Mesothelial cell of epicardium (in vitro differentiated cells): ENCODE data around the gene RTP5. TPM values are rescaled to one million over a fixed set of nuclear protein-coding genes. Genes with fewer than 3 reads are reported as not detected.
A peak's percentile ranks its signal among the peaks of the same experiment; 100 is the strongest.

Experiments used
- DNase-seq, 2 experiments: peaks; one replicate each; pipeline ENCODE4 v3.0.0; 2021; ENCODE audit warnings: low spot score in 2 of 2; ENCODE audit not compliant: unreplicated experiment in 2 of 2
- H3K27ac Mint-ChIP-seq: 2 replicates; pipeline ENCODE4 v1.8.0; 2021; ENCODE audit warnings: mixed read lengths
- H3K27me3 Mint-ChIP-seq: 2 replicates; pipeline ENCODE4 v1.8.0; 2021; ENCODE audit warnings: low read depth, mixed read lengths
- H3K36me3 Mint-ChIP-seq: 2 replicates; pipeline ENCODE4 v1.8.0; 2021; ENCODE audit warnings: mixed read lengths
- H3K4me1 Mint-ChIP-seq: 2 replicates; pipeline ENCODE4 v1.8.0; 2021; ENCODE audit warnings: mixed read lengths
- H3K4me3 Mint-ChIP-seq: 2 replicates; pipeline ENCODE4 v1.8.0; 2021; ENCODE audit warnings: mild to moderate bottlenecking, moderate library complexity, mixed read lengths
- H3K9me3 Mint-ChIP-seq: 2 replicates; pipeline ENCODE4 v1.8.0; 2021; ENCODE audit warnings: mixed read lengths
- CTCF ChIP-seq: fragments of 200-600 bp; sonication (generic); IDR thresholded peaks from one replicate; pipeline ENCODE4 v1.5.0; 2021; ENCODE audit warnings: antibody characterized with exemption; ENCODE audit not compliant: unreplicated experiment
- total RNA-seq: library from RNA; stranded (reverse); gene quantifications from 3 replicates; pipeline ENCODE4 v1.2.1, GENCODE V29; 2021

RTP5 gene
- total RNA-seq, 1 donor from 2014 or later: not detected

DNA sequence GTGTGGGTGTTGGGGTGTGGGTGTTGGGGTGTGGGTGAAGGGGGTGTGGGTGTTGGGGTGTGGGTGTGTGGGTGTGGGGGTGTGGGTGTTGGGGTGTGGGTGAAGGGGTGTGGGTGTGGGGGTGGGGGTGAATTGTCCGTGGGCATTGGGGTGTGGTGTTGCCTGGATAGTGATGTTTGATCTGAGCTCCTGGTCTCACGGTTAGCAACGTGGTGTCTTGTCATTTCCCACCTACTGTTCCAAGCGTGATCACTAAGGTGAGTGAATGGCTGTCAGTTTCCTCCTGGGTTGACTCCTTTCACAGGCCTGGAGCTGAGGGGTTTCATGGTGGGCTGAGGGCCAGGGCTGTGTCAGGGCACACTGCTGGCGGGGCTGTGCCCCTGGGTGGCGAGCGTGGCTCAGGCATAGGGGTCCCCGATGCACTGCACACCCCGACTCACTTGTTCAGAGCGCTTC lies 27.2 kb downstream of the RTP5 start:
- Mint-ChIP-seq H3K27ac (no peak overlapping the region), H3K9me3 (no peaks in the 10 kb centered on the region), H3K27me3 (no peaks in the 10 kb centered on the region), H3K4me1 (peaks cover 24% of the 10 kb centered on the region), H3K4me3 (no peak overlapping the region), H3K36me3 (no peaks in the 10 kb centered on the region)
- DNase-seq: peak in 1 of 2 experiments; percentile 34
- TF ChIP-seq CTCF: no peak

DNA sequence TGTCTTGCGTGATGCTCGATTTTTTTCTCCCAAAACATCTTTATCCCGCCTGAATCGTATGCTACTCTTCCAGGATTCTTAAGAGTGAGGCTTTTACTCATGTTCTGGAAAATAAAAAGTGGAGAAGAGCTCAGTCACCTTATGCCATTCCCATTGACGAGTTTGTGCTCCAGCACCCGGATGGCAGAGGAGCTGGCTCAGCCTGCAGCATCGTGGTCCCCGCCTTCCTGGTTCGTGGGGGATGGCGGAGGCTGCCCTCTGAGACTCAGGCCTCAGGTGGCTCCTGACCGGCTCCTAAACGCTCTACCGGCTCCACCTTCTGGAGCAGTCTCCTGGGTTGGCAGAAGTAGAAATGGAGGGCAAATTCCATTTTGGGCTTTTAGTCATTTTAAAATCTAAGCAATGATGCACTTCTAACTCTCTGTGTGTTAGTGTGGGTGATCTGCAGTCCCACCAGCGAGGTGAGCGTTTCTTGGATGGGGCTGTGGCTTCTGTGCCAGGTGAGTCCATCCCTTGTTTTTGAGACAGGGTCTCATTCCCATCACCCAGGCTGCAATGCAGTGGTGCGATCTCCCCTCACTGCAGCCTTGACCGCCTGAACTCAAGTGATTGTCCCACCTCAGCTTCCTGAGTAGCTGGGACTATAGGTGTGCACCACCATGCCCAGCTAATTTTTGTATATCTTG lies 27.8 kb downstream of the RTP5 start:
- DNase-seq: peak in 1 of 2 experiments; percentile 13
- no peaks in the 10 kb centered on the region for H3K36me3 Mint-ChIP-seq
- no peak for TF ChIP-seq CTCF
- no peak overlapping the region for H3K27ac Mint-ChIP-seq
- no peaks in the 10 kb centered on the region for H3K9me3 Mint-ChIP-seq
- H3K27me3 Mint-ChIP-seq: no peaks in the 10 kb centered on the region
- H3K4me3 Mint-ChIP-seq: no peak overlapping the region
- H3K4me1 Mint-ChIP-seq: peaks cover 24% of the 10 kb centered on the region

DNA sequence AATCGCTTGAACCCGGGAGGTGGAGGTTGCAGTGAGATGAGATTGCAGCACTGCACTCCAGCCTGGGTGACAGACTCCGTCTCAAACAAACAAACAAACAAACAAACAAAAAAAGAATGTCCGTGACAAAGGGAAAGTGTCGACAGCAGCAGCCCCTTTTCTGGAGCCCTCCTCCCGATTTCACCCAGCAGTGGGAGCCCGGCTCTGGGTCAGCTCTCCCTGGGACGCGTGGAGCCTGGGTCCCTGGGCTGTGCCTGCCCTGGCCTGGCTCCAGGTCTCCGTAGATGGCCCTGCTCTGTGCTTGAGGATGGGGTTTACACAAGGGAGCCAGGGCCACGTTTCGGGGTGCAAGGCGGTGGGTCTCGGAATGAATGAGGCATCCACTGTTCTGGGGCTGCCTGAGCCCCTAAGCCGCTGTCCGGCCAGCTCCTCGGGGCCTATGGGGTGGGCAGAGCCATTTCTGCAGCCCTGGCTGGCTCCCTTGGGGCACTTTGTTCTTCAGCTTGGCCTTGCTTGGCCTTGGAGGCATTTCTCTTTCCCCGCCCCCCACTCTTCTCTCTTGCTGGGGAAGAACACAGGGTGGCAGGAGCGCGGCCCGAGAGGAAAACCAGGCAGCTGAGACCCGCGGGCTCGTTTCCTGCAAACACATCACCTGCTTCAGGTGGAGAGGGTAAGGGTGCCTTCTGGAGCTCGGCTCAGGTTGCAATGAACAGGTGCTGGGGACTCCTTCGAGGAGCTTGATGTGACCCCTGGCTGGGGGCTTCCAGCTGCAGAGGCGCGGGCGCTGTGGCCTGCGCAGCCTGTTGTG lies 29.1 kb downstream of the RTP5 start:
- Mint-ChIP-seq H3K27me3 (no peaks in the 10 kb centered on the region), H3K4me3 (no peak overlapping the region), H3K4me1 (peaks cover 18% of the 10 kb centered on the region), H3K36me3 (no peaks in the 10 kb centered on the region), H3K27ac (no peak overlapping the region), H3K9me3 (no peaks in the 10 kb centered on the region)
- no peak for TF ChIP-seq CTCF
- no peak for DNase-seq

- DNase-seq: no peak
- Mint-ChIP-seq H3K4me3 (no peak overlapping the region), H3K27me3 (no peaks in the 10 kb centered on the region), H3K27ac (no peak overlapping the region), H3K36me3 (no peaks in the 10 kb centered on the region), H3K4me1 (peaks cover 18% of the 10 kb centered on the region), H3K9me3 (no peaks in the 10 kb centered on the region)
- no peak for TF ChIP-seq CTCF
These were observed 30.9 kb downstream of the RTP5 start for GRCh38 chr2:241900251-241901017.

- Mint-ChIP-seq H3K4me3 (peak overlapping the region; percentile 78), H3K27ac (peak overlapping the region; percentile 93), H3K4me1 (peaks cover 15% of the 10 kb centered on the region), H3K36me3 (no peaks in the 10 kb centered on the region), H3K27me3 (no peaks in the 10 kb centered on the region), H3K9me3 (no peaks in the 10 kb centered on the region)
- DNase-seq: no peak
- no peak for TF ChIP-seq CTCF
These were observed 31.5 kb downstream of the RTP5 start for GRCh38 chr2:241901018-241901380.
